ENCODE measurements around the gene ACOX2.
A peak's percentile ranks its signal among the peaks of the same experiment; 100 is the strongest.

Gene ACOX2

DNA sequence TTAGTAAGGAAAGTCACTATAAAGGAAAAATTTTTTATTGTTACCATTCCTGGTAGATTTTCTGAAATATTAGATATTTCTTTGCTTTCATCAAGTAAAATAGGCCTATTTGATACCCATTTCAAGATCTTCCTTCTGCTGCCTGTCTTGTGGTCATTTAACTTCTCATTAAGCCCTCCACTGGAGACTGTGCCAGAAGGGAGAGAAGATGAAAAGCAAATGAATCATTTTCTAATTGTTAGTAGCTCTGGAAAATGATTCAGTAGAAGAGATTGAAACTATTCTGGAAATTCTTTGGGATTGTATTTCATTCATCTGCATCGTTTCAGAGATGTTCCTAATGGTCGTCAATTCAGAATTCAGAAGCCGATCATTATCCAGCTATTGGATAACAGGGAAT lies 41.9 kb downstream of the ACOX2 start:
- TF ChIP-seq, protein P1, sequence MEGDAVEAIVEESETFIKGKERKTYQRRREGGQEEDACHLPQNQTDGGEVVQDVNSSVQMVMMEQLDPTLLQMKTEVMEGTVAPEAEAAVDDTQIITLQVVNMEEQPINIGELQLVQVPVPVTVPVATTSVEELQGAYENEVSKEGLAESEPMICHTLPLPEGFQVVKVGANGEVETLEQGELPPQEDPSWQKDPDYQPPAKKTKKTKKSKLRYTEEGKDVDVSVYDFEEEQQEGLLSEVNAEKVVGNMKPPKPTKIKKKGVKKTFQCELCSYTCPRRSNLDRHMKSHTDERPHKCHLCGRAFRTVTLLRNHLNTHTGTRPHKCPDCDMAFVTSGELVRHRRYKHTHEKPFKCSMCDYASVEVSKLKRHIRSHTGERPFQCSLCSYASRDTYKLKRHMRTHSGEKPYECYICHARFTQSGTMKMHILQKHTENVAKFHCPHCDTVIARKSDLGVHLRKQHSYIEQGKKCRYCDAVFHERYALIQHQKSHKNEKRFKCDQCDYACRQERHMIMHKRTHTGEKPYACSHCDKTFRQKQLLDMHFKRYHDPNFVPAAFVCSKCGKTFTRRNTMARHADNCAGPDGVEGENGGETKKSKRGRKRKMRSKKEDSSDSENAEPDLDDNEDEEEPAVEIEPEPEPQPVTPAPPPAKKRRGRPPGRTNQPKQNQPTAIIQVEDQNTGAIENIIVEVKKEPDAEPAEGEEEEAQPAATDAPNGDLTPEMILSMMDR (IDR thresholded peaks at IDR 0.05; ENCODE audit: borderline replicate concordance, control extremely low read depth, extremely low read depth, insufficient read depth, missing control alignments): no peak
- in situ Hi-C loops (cut with MboI; ENCODE audit: low sequenced_read_pairs, unreplicated experiment): no loop called here
- DNase-seq (ENCODE audit: low spot score): no peak

DNA sequence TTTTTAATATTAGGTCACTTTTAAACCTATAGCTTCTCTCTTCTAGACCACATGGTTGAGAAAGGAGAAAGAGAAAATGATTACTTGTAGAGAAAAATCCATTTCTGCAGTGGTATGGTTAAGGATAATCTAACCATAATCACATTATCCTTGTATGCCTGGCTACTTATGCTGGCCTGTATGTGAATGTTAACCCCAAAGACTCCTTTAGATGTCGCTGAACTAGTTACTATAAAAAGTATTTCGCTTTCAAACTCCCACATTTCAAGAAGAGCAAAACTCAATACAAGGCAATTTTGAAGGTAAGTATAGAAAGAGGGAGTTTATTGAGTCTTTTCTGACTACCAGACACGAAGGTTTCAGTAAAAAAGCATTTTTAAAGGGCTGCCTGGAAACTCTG lies 42.9 kb downstream of the ACOX2 start:
- in situ Hi-C loops (cut with MboI; ENCODE audit: low sequenced_read_pairs, unreplicated experiment): no loop called here
- TF ChIP-seq, protein P1 (IDR thresholded peaks at IDR 0.05; ENCODE audit: borderline replicate concordance, control extremely low read depth, extremely low read depth, insufficient read depth, missing control alignments): no peak
- DNase-seq (ENCODE audit: low spot score): no peak

DNA sequence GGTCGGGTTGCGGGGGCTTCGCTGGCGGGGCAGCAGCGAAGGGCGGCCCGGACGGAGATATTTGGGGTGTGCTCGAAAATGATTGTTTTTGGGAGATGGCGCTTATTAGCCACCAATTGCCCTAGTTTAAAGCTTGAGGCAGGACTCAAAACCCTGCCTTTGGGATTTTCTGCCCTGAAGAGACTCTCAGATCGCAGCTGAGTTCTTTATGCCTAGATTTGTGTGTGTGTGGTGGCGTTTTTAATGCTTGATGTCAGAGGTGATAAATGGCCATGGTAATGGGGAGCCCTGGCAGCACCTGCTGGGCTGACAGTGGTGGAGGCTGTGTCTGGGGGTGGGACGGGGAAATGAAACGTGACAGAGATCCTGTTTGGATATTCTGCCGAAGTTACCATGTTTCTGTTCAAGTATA lies 44.5 kb downstream of the ACOX2 start:
- TF ChIP-seq, protein P1 (IDR thresholded peaks at IDR 0.05; ENCODE audit: borderline replicate concordance, control extremely low read depth, extremely low read depth, insufficient read depth, missing control alignments): no peak
- in situ Hi-C loops (cut with MboI; ENCODE audit: low sequenced_read_pairs, unreplicated experiment): no loop called here
- DNase-seq (ENCODE audit: low spot score): peak; percentile 39

- in situ Hi-C loops (cut with MboI; ENCODE audit: low sequenced_read_pairs, unreplicated experiment): no loop called here
- TF ChIP-seq, protein P1 (IDR thresholded peaks at IDR 0.05; ENCODE audit: borderline replicate concordance, control extremely low read depth, extremely low read depth, insufficient read depth, missing control alignments): peak; percentile 99
- peak; percentile 96 for DNase-seq (ENCODE audit: low spot score)
Observed at GRCh38 chr3:58491506-58492402, 45.2 kb downstream of the ACOX2 start, which contains the start of gene KCTD6. Gene KCTD6, plus strand, starts transcription at chr3:58492096. Its CDS starts 6,660 bp downstream, at chr3:58498756.

GRCh38 chr3:58490860-58491501 lies 46.0 kb downstream of the ACOX2 start:
- no peak for DNase-seq (ENCODE audit: low spot score)
- TF ChIP-seq, protein P1 (IDR thresholded peaks at IDR 0.05; ENCODE audit: borderline replicate concordance, control extremely low read depth, extremely low read depth, insufficient read depth, missing control alignments): no peak
- in situ Hi-C loops (cut with MboI; ENCODE audit: low sequenced_read_pairs, unreplicated experiment): no loop called here

DNA sequence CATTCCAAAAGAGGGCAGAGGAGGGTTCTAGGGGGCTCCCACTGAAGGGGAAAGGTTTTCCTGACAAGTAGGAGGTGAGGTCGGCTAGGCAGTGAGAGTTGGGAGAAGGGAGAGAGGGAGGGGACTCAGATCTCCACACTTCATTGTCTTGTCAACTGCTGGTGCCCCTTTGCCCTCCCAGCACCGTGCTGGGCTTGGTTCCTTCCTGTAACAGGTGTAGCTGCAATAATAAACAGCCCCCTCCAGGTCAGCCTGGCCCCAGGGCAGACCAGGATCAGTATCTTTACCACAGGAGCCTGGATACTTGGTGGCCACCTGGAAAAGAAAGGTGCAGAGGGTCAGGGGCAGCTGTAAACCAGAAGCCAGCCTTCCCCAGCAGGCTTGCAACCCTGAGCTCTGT lies 48.0 kb downstream of the ACOX2 start:
- in situ Hi-C loops (cut with MboI; ENCODE audit: low sequenced_read_pairs, unreplicated experiment): no loop called here
- DNase-seq (ENCODE audit: low spot score): no peak
- TF ChIP-seq, protein P1 (IDR thresholded peaks at IDR 0.05; ENCODE audit: borderline replicate concordance, control extremely low read depth, extremely low read depth, insufficient read depth, missing control alignments): no peak

Data from GM13976 (cell line).